ENCODE results near the gene SRCAP.
A peak's percentile ranks its signal among the peaks of the same experiment; 100 is the strongest.

The SRCAP gene

GRCh38 chr16:30698816-30699614, at the start of gene SRCAP:
TSS of gene SRCAP (plus strand) at chr16:30699171. CDS start at chr16:30700825, 1,654 bp downstream.
- DNase-seq (ENCODE audit: low spot score): peak; percentile 91

DNA sequence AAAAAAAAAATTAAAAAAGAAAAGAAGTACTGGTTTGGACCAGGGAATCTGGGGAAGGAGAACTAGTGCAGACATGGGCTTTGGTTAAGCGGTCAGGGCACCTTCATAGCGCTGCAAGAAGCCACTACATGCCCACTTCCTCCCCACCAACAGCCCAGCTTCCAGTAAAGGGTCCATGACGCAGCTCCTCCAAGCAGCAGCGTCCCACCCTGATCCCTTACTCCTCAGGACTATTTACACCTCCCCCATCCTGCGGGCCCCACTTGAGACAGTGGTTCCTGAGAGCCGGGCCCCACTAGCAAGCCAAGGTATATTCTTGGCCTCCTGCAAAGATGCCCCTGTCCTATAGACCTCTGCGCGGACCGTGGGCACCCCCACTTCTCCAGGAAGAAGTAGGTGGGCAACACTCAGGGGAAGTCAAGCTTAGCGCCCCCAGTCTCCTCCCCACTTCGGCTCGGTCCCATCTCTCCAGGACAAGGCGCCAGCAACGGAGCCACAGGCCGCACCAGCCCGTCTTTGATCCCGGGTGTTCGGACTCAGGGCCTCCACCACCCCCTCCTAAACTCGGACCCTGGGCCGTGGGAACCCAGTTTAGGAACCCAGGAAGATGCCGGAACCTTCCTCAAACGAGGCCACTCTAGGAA, 49.1 kb upstream of the SRCAP start:
- no peak for DNase-seq (ENCODE audit: low spot score)

GRCh38 chr16:30650369-30651123, 48.4 kb upstream of the SRCAP start, which contains the start of gene PRR14:
TSS of gene PRR14 (plus strand) at chr16:30650960. CDS start at chr16:30651646, 686 bp downstream.
- DNase-seq (ENCODE audit: low spot score): peak; percentile 95

- peak; percentile 86 for DNase-seq (ENCODE audit: low spot score)
Observed at GRCh38 chr16:30651124-30652004, 47.6 kb upstream of the SRCAP start.

DNA sequence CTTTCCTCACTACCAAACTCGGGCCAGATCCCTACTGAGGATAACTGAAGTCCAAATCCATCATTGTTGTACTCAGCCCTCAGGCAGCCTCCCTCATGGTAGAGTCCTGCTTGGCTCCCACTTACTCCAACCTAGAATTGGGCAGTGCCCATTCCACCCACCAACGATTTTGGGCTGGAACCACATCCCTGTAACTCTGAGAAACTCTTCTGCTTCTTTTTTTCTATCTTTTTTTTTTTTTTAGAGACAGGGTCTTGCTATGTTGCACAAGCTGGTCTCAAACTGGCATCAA, 47.0 kb upstream of the SRCAP start:
- DNase-seq (ENCODE audit: low spot score): no peak

DNA sequence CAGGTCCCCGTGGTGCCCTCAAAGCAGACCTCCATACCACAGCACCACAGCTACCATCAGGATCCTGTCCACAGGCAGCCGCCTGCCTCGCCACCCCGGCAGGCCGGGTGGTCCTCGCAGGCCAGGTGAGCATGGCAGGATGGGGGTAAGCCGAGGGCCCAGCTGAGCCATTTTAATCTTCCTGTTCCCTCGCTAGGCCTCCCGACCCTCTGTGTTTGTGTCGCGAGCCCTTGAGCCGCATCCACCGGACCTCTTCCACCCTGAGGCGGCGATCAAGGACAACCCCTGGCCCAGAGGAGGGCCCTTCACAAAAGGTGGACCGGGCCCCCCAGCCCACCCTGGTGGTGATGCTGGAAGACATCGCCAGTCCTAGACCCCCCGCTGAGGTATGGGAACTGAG, 46.3 kb upstream of the SRCAP start:
- DNase-seq (ENCODE audit: low spot score): no peak

GRCh38 chr16:30654856-30655255, 44.1 kb upstream of the SRCAP start:
- no peak for DNase-seq (ENCODE audit: low spot score)

DNA sequence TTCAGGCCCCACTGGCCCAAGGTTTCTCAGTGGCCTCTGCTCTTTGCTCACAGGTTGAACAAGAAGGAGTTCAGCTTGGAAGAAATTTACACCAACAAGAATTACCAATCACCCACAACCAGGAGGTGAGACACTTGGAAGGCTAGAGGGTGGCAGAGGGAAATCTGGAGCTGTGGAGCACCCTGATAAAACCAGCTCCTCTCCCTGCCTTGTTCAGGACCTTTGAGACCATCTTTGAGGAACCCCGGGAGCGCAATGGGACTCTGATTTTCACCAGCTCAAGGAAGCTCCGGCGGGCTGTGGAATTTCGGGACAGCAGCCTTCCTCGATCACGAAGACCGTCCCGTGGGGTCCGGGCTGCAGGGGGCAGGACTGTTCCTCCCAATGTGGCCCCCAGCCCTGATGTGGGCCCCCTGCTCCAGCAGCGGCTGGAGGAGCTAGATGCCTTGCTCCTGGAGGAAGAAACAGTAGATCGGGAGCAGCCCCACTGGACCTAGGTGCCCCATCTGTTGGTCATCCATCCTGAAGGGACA, 43.1 kb upstream of the SRCAP start:
- no peak for DNase-seq (ENCODE audit: low spot score)

DNA sequence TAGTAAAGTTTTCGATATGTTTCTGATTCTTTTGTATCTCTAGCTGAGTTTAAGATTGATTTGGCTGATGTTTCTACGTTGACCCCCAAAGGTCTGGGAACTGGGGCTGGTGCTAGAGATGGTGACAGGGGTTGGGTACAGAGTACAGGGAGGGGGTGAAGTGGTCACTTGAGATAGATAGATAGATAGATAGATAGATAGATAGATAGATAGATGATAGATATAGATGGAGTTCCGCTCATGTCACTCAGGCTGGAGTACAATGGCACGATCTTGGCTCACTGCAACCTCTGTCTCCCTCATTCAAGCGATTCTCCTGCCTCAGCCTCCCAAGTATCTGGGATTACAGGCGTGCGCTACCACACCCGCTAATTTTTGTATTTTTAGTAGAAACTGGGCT, 42.6 kb upstream of the SRCAP start:
- DNase-seq (ENCODE audit: low spot score): no peak

GRCh38 chr16:30656974-30657865, 41.8 kb upstream of the SRCAP start:
- no peak for DNase-seq (ENCODE audit: low spot score)

- peak; percentile 96 for DNase-seq (ENCODE audit: low spot score)
Observed at GRCh38 chr16:30657866-30658730, 40.9 kb upstream of the SRCAP start, which contains the start of gene FBRS. TSS of gene FBRS (plus strand) at chr16:30658431. CDS start at chr16:30659519, 1,088 bp downstream.

GRCh38 chr16:30658731-30659506, 40.1 kb upstream of the SRCAP start:
- peak; percentile 80 for DNase-seq (ENCODE audit: low spot score)

DNA sequence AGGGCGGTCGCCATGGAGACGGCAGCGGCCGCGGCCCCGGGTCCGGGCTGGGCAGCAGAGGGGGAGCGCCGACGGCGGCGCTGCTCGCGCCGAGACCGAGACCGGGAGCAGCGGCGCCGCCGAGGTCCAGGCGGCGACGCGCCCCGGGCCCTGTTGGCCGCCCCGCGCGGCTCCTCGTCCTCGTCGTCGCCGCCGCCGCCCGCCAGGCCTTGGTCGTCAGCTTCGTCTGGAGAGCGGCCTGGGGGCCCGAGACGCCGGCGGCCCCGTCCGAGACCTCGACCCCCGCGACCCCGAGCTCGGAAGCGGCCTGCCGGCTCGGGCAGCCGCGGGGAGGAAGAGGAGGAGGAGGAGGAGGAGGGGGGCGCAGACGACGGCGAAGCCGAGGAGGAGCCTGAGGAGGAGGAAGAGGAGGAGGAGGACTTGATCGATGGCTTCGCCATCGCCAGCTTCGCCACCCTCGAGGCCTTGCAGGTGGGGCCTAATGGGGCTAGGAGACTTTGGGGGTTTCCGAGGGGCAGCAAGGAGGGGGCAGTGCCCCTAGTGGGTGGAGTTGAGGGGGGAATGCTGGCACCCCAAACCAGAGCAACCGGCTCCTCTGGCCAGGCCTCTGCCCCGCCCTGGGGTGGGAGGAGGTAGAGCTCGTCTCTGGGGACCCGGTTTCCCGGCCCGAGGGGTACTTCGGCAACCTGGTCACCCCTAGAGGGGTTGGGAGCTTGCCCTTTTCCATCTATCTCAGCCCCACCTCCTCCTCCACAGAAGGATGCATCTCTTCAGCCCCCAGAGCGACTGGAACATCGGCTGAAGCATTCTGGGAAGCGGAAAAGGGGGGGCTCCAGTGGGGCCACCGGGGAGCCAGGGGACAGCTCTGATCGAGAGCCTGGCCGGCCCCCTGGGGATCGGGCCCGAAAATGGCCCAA, 39.2 kb upstream of the SRCAP start:
- DNase-seq (ENCODE audit: low spot score): no peak

GRCh38 chr16:30660424-30661261, 38.3 kb upstream of the SRCAP start:
- no peak for DNase-seq (ENCODE audit: low spot score)

DNA sequence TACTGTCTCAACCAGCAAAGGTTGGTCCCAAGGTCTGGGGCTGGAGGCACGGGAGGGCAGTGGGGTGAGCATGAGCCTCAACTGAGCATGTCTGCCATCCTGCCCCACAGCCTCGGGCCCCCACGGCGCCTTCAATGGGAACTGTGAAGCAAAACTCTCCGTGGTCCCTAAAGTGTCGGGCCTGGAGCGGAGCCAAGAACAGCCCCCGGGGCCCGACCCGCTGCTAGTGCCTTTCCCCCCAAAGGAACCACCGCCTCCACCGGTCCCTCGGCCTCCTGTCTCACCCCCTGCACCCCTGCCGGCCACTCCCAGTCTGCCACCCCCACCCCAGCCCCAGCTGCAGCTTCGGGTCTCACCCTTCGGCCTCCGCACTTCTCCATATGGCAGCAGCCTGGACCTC, 36.5 kb upstream of the SRCAP start:
- no peak for DNase-seq (ENCODE audit: low spot score)

DNA sequence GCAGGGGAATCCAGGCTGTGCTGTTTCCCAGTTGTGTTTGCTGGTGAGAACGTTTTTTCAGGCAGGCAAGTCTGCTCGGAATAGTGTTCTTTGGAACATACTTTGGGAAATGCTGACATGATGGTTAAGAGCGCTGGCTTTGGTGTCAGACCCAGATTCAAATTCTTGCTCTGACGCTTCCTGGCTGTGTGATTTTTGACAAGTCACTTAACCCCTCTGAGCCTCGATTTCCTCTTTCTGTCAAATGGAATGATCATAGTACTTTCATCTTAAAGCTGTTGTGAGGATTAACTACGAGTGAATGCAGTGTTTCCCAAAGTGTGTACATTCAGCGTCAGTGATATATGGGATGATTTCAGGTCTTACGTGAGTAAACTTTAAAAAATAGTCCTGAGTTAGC, 35.9 kb upstream of the SRCAP start:
- DNase-seq (ENCODE audit: low spot score): no peak

- DNase-seq (ENCODE audit: low spot score): no peak
Observed at GRCh38 chr16:30663820-30664219, 35.2 kb upstream of the SRCAP start.

Measured in HuH-7.5 (cell line).